ENCODE results near the gene KCNJ6. TPM values are rescaled to one million over a fixed set of nuclear protein-coding genes. Genes with fewer than 3 reads are reported as not detected.

KCNJ6 gene
- total and polyA plus RNA-seq, 10 of the 15 experiments (the other 5 are each of a cell fraction or from before 2014, with no cell fraction given), result 0.03 to 0.07 (median 0.04) TPM; not detected in 7

DNA sequence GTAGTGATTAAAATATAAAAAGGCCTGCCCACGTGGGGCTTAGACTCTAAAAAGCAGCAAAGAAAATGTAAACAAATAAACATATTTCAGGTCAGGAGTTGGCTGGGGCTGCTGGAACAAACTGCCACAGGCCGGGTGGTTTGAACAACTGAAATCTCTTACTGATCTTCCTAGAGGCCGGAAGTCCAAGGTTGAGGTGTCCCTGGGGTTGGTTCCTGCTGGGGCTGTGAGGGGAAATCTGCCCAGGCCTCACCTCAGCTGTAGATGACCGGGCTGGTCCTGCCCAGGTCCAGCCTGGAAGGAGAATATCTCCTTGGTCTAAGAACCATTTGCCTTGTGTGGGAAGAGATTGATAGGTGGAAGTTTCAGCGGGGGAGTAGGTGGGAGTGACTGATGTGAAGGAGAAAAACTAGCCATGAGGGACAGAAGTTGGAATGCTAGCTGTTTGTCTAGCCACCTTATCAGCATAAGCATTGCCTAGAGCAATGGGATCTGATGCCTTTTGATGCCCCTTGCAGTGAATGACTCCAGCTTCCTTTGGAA lies 328.6 kb downstream of the KCNJ6 start:
- Histone ChIP-seq H2AFZ (ENCODE audit: control insufficient read depth, low read depth, low read length) (no peak overlapping the region), H3K4me1 (ENCODE audit: control insufficient read depth, insufficient read depth, low read length) (no peaks in the 10 kb centered on the region), H3K27ac (ENCODE audit: control insufficient read depth, insufficient read depth) (no peak overlapping the region), H3K27me3 (replicated peaks in 1 of 2; ENCODE audit: control insufficient read depth in 2 of 2, insufficient read depth in 2 of 2, low read length in 1 of 2) (no peaks in the 10 kb centered on the region), H3K36me3 (ENCODE audit: control insufficient read depth in 2 of 2, insufficient read depth in 2 of 2, low read length in 1 of 2) (no peaks in the 10 kb centered on the region), H3K9ac (ENCODE audit: control insufficient read depth, insufficient read depth, low read length) (no peak overlapping the region), H3K79me2 (ENCODE audit: control insufficient read depth, insufficient read depth, low read length) (no peaks in the 10 kb centered on the region), H4K20me1 (ENCODE audit: control insufficient read depth, insufficient read depth) (no peaks in the 10 kb centered on the region), H3K4me3 (no peak overlapping the region), H3K4me2 (ENCODE audit: control insufficient read depth, insufficient read depth) (no peak overlapping the region), H3K9me3 (replicated peaks; ENCODE audit: control insufficient read depth, insufficient read depth, low read length) (no peaks in the 10 kb centered on the region)
- in situ Hi-C loops (cut with MboI), result no loop called here
- DNase-seq (ENCODE audit: low read depth, low spot score) (no peak), ATAC-seq (no peak), FAIRE-seq (no peak)
- SMC1A ChIA-PET (ENCODE audit: uncharacterized antibody, unreplicated experiment), result interaction anchor here (0.6 kb wide), 1 partner anchor 19 kb away, joined by 3 read pairs; no protein-coding TSS in a partner anchor
- WGBS (ENCODE audit: insufficient coverage, insufficient replicate concordance, low lambda C conversion rate, missing lambda C conversion rate), result 43% methylated on average over 5 of the region's 5 CpGs
- TF ChIP-seq YY1 (IDR thresholded peaks at IDR 0.05; ENCODE audit: low read depth, low read length) (no peak), CHD4 (IDR thresholded peaks at IDR 0.05) (no peak), SMAD1 (IDR thresholded peaks at IDR 0.05; ENCODE audit: low read depth, partially characterized antibody) (no peak)
- TF ChIP-seq, protein P1, sequence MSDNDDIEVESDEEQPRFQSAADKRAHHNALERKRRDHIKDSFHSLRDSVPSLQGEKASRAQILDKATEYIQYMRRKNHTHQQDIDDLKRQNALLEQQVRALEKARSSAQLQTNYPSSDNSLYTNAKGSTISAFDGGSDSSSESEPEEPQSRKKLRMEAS (IDR thresholded peaks at IDR 0.05; ENCODE audit: low read depth, low read length), result no peak
- TF ChIP-seq, protein P2, sequence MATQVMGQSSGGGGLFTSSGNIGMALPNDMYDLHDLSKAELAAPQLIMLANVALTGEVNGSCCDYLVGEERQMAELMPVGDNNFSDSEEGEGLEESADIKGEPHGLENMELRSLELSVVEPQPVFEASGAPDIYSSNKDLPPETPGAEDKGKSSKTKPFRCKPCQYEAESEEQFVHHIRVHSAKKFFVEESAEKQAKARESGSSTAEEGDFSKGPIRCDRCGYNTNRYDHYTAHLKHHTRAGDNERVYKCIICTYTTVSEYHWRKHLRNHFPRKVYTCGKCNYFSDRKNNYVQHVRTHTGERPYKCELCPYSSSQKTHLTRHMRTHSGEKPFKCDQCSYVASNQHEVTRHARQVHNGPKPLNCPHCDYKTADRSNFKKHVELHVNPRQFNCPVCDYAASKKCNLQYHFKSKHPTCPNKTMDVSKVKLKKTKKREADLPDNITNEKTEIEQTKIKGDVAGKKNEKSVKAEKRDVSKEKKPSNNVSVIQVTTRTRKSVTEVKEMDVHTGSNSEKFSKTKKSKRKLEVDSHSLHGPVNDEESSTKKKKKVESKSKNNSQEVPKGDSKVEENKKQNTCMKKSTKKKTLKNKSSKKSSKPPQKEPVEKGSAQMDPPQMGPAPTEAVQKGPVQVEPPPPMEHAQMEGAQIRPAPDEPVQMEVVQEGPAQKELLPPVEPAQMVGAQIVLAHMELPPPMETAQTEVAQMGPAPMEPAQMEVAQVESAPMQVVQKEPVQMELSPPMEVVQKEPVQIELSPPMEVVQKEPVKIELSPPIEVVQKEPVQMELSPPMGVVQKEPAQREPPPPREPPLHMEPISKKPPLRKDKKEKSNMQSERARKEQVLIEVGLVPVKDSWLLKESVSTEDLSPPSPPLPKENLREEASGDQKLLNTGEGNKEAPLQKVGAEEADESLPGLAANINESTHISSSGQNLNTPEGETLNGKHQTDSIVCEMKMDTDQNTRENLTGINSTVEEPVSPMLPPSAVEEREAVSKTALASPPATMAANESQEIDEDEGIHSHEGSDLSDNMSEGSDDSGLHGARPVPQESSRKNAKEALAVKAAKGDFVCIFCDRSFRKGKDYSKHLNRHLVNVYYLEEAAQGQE (IDR thresholded peaks at IDR 0.05; ENCODE audit: low read depth, low read length), result no peak
- POLR2A ChIA-PET, result no interaction called here
- RAD21 ChIA-PET (ENCODE audit: unreplicated experiment), result no interaction called here
- no TSS peak for BruUV-seq (replicated peaks)
- intact Hi-C loops (cut with micrococcal nuclease; ENCODE audit: unreplicated experiment), result no loop called here
- CTCF ChIA-PET, result no interaction called here

Data from GM12878 (cell line).